AG04449 (cell line): ENCODE results near the gene CABLES2.

ENCODE experiments used
- CTCF ChIA-PET: fragments of 350-600 bp; formaldehyde crosslinking; extraction: SDS; loops from one replicate; lab custom pipeline; 2021; ENCODE audit warnings: antibody characterized with exemption; lab: Yijun Ruan, JAX
- POLR2A ChIA-PET: fragments of 400-600, 350-600 bp; formaldehyde crosslinking; extraction: SDS; loops from one replicate; lab custom pipeline; 2020; ENCODE audit warnings: antibody characterized with exemption, inconsistent platforms; lab: Yijun Ruan, JAX
- DNase-seq: peaks from one replicate; pipeline ENCODE4 v3.0.0-alpha.2; 2010; ENCODE audit warnings: low read depth, low spot score
- H3K4me3 ChIP-seq: 2 replicates; pipeline ENCODE4 v1.5.1; 2011; ENCODE audit warnings: low read depth, mild to moderate bottlenecking, control low read depth, low read length
- CTCF ChIP-seq: IDR thresholded peaks from one replicate; pipeline ENCODE4 v1.5.1; 2011; ENCODE audit warnings: mild to moderate bottlenecking, moderate library complexity, low read length, control low read depth, inconsistent platforms; ENCODE audit not compliant: insufficient read depth; ENCODE audit errors: missing control alignments

CABLES2 gene

GRCh38 chr20:62407221-62407992 is at the start of gene CABLES2:
Gene CABLES2 (minus strand): TSS chr20:62407285. CDS start chr20:62407276, 9 bp downstream.
- DNase-seq, result peak; percentile 50
- no peak for TF ChIP-seq CTCF
- H3K4me3 ChIP-seq, result peak within 1 kb of the TSS; percentile 66
- ChIA-PET POLR2A (interaction anchor here (0.5 kb wide), 1 partner anchor 505 kb away, joined by 3 read pairs; no protein-coding TSS in a partner anchor), CTCF (no interaction called here)

- ChIA-PET CTCF (no interaction called here), POLR2A (no interaction called here)
- no peak overlapping the region for H3K4me3 ChIP-seq
- no peak for TF ChIP-seq CTCF
- no peak for DNase-seq
These were observed 48.8 kb upstream of the CABLES2 start for GRCh38 chr20:62455929-62456328.

GRCh38 chr20:62454904-62455636 is 48.0 kb upstream of the CABLES2 start:
- H3K4me3 ChIP-seq, result no peak overlapping the region
- DNase-seq, result no peak
- ChIA-PET CTCF (interaction anchor here (1.2 kb wide), 1 partner anchor 45 kb away, joined by 3 read pairs; no protein-coding TSS in a partner anchor), POLR2A (no interaction called here)
- TF ChIP-seq CTCF, result no peak

- ChIA-PET POLR2A (interaction anchor here (0.5 kb wide), 1 partner anchor 265 kb away, joined by 3 read pairs; no protein-coding TSS in a partner anchor), CTCF (no interaction called here)
- H3K4me3 ChIP-seq, result no peak overlapping the region
- TF ChIP-seq CTCF, result no peak
- DNase-seq, result no peak
These were observed 46.2 kb upstream of the CABLES2 start for GRCh38 chr20:62453186-62453808.

GRCh38 chr20:62452475-62453095 is 45.5 kb upstream of the CABLES2 start:
- ChIA-PET CTCF (no interaction called here), POLR2A (no interaction called here)
- no peak overlapping the region for H3K4me3 ChIP-seq
- DNase-seq, result no peak
- no peak for TF ChIP-seq CTCF

- no peak for TF ChIP-seq CTCF
- CTCF ChIA-PET, result no interaction called here
- no peak overlapping the region for H3K4me3 ChIP-seq
- POLR2A ChIA-PET, result no interaction called here
- no peak for DNase-seq
These were observed 44.9 kb upstream of the CABLES2 start for GRCh38 chr20:62451970-62452369.
